NT2/D1 (cell line): ENCODE data around the gene RANBP1.

ENCODE experiments used
- SUZ12 ChIP-seq: IDR thresholded peaks from 2 replicates; pipeline ENCODE4 v1.6.1; 2011; ENCODE audit not compliant: insufficient read length, insufficient read depth; ENCODE audit errors: extremely low read depth
- YY1 ChIP-seq: IDR thresholded peaks from 2 replicates; pipeline ENCODE4 v1.6.1; 2011; ENCODE audit not compliant: insufficient read length, insufficient read depth

- TF ChIP-seq YY1 (no peak), SUZ12 (no peak)
Measured at GRCh38 chr22:20111045-20111688, 4.7 kb upstream of the RANBP1 start.
